HG02981 (cell line): ENCODE results near the gene TUBB1.

Experiments used
- ATAC-seq: cut with Tn5 transposase; IDR thresholded peaks from one replicate; pipeline ENCODE4 v1.9.1; 2021; ENCODE audit warnings: mild to moderate bottlenecking, moderate library complexity; ENCODE audit not compliant: unreplicated experiment

Gene TUBB1

GRCh38 chr20:59017493-59018231, 1.6 kb upstream of the TUBB1 start:
- no peak for ATAC-seq

- ATAC-seq: no peak
Measured at GRCh38 chr20:59018817-59019216, 412 bp upstream of the TUBB1 start.

GRCh38 chr20:59020938-59021551, 1.8 kb downstream of the TUBB1 start:
- ATAC-seq: no peak

DNA sequence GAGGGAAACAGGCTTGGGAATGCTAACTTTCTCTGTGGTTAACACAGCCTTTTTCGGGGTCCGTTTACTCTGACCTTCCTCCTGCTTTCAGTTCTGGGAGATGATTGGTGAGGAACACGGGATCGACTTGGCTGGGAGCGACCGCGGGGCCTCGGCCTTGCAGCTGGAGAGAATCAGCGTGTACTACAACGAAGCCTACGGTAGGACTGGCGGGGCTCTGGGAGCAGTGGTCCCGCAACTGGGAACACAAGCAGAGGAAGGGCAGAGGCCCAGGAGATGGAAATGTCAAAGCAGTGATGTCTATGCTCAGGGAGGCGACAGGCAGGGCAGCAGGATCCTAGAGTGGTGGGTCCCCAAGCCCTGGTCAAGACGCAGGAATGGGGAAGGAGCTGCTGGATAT, 3.5 kb downstream of the TUBB1 start:
- no peak for ATAC-seq

- no peak for ATAC-seq
Measured at GRCh38 chr20:59023616-59024015, 4.4 kb downstream of the TUBB1 start.

GRCh38 chr20:59024111-59024530, 4.9 kb downstream of the TUBB1 start:
- no peak for ATAC-seq

- no peak for ATAC-seq
Measured at GRCh38 chr20:59025086-59025485, 5.9 kb downstream of the TUBB1 start.

DNA sequence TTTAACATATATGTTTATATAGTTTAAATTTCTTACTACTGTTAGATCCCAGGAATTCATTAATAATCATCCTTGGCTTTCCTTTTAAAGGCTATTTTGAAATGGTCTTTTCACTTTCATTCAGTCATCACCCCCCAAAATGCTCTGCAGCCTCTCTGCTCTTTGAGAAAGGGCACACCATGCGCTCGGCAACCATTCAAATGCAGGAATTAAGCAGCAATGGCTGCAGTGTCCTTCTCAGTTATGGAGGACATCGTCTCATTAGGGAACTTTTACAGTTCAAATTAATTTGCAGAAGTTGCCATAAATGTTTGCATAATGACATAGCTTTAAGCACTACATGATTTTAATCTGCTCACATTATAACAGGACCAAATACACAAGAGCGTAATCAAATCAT, 6.3 kb downstream of the TUBB1 start:
- no peak for ATAC-seq

DNA sequence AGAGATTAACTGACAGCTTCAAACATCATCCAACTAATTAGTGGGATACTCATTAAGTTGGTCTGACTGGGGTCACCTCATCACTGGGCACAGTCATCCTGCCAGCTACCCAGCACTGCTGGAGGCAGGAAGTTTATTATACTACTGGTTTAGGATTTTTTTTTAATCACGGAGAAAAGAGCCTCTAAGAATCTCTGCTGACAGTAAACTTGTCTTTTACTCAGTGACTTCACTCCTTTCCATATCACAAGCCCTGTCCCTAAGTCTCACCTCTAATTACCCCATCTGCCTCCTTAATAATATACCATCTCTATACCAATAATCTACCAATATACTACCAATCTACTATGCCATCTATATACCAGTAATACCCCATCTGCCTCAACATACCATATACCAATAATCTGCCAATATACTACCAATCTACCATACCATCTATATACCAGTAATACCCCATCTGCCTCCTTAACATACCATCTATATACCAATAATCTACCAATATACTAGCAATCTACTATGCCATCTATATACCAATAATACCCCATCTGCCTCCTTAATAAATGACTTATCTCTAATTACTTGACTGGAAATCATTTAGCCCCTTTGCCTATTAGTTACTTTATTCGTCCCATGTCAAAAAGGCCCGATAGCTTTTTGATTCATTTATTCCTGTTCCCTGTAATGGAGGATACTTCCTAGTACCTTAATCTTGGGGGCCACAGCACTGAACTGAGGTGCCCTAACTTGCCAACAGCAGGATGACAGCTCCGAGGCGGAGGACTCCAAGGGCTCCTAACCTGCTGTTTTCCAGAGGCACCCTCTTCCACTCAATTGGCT, 7.9 kb downstream of the TUBB1 start:
- no peak for ATAC-seq

DNA sequence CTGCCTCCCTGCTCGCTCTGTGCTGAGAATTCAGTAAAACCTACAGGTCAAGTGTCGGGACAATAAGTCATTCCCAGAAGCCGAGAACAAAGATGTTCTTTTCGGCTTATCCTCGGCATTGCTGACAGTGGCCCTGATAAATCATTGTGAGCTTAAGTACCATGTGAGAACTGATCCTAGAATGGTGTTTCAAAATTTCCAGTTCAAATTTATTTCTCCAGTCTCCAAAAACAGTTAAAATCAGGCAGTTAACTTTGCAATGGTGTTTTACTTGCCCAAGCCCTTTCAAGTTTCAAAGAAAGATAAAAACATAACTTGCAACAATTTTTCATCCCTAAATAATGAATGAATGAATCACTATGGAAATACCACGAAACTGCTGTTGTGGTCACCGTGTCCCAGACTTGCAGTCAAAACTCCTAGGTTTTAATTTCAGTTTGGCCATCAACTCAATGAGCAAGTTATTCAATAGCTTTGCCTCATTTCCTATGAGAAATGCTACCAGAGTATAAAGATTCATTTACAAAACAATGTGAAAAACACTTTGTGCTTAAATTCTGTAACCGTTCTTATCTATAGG, 8.6 kb downstream of the TUBB1 start:
- no peak for ATAC-seq

GRCh38 chr20:59028812-59029211, 9.6 kb downstream of the TUBB1 start:
- no peak for ATAC-seq

DNA sequence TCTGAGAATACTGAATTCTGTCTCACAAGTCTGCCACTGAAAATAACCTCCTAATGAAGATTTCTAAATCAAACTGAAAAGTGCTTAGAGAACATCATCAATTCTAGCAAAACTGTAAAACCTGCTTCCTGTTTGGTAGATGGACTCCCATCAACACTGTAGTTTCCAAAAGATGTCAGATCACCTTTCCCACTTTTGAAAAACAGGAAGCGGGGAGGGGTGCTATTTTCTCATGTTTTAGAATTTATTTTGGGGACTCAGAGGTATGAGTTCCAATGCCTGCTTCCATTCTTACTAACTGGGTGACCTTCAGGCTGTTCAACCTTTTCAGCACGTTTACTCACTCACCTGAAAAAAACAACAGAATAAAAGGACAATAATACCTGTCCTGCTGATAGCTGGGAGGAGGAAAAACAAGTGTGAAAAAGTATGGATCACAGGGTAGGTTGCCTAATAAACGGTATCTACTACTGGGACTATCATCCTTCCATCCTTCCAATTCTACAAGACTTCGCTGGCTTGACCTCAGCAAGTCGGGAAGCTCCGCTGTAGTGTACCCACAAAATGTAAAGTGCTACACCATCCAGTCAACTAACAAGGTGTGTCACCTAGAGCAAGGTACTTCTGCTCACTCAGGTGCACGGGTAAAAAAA, 11.8 kb downstream of the TUBB1 start:
- ATAC-seq: no peak

DNA sequence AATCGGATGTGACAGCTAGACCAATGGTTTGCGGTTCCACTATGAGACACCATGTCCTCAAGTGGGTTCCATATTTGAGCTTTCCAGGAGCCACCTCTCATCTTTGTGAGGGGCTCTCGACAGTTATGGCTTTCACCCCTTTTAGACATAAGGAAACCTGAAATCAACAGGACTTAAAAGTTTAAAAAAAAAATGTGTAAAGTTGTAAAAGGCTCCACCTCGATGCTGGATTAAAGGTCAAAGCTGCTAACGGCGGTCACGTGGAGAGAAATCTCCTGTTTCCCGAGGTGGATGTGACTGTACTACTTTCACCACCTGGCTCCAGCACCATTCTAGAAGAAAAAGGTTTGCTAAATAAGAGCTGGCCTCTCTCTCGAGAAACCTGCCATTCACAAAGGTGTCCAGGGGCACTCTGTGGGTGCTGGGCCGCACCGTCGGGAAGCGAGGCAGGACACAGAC, 12.4 kb downstream of the TUBB1 start:
- ATAC-seq: no peak

GRCh38 chr20:59032023-59032712, 12.9 kb downstream of the TUBB1 start, which contains the start of gene ATP5F1E:
TSS of gene ATP5F1E (minus strand) at chr20:59032335. CDS start at chr20:59032251, 84 bp downstream.
- peak; percentile 93 for ATAC-seq

DNA sequence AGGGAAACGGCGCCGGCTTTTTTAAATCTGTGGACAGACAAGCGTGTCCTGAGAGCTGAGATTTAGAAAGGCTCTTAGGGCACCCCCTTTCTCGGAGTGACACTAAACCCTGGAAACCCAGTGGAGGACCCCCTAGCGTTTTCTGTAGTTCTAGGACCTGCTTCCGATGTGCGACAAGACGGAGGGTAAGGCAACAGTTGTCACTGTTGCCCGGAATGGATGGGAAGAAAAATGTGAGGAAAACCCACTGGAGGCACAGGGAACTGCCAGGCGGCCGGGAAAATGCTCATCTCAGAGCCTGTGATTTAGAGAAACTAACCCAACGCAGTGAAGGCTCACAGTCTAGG, 13.5 kb downstream of the TUBB1 start:
- no peak for ATAC-seq

GRCh38 chr20:59033093-59033492, 13.9 kb downstream of the TUBB1 start:
- no peak for ATAC-seq

DNA sequence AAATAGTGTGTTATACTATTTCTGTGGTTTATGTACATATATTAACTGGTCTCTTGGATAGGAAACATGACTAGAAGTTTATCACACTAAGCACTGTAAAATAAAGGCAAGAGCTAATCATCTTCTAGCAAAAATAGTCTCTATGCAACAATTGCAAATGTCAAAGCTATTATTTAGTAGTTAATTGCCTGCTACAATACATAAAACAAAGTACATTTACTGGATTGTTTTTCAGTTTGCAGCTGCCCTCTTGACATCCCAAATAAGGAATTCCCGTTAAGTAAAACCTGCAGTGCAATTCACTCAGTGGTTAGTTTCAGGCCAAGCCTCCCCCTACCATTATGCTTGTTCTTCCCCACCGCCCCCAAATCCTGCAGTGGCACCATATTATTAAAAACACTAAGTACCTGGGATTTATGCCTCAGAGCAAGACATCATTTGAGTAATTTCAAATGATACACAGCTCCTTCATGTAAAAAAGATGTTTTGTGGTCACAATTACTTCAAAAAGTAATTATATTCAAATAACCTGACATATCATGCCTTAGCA, 14.5 kb downstream of the TUBB1 start:
- ATAC-seq: no peak

DNA sequence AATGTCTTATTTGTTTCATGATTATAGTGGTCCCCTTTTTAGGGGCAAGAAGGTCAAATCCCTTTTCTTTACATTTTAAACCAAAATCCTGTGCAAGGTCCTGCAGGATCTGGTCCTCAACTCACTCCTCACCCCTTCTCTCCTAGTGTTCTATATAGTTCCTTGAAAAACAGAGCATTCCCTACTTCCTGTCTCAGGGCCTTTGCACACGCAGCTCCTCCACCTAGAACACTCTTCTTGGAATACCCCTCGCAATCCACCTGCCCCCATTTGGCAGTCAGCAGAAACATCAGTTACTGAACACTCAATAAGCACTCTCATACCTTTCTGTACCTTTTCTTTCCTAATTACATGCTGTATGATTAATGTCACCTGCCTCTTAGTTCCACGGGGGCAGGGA, 16.2 kb downstream of the TUBB1 start:
- no peak for ATAC-seq

GRCh38 chr20:59037386-59037785, 18.2 kb downstream of the TUBB1 start:
- no peak for ATAC-seq

GRCh38 chr20:59039233-59039632, 20.0 kb downstream of the TUBB1 start:
- ATAC-seq: no peak
